ENCODE measurements around the gene TAS2R14. TPM values are rescaled to one million over a fixed set of nuclear protein-coding genes. Genes with fewer than 3 reads are reported as not detected.

The TAS2R14 gene
- total RNA-seq, 1 donor from 2014 or later: 2.0 TPM

GRCh38 chr12:10941369-10941768 is 2.3 kb upstream of the TAS2R14 start:
- H3K4me3 Mint-ChIP-seq (ENCODE audit: unreplicated experiment): no peak overlapping the region
- peaks cover 1% of the 10 kb centered on the region for H3K27me3 Mint-ChIP-seq (ENCODE audit: unreplicated experiment)
- H3K27ac Mint-ChIP-seq (ENCODE audit: unreplicated experiment): no peak overlapping the region
- H3K4me1 Mint-ChIP-seq (ENCODE audit: unreplicated experiment): peaks cover 17% of the 10 kb centered on the region
- no peak for DNase-seq (ENCODE audit: low spot score)
- peaks cover 7% of the 10 kb centered on the region for H3K36me3 Mint-ChIP-seq (ENCODE audit: low read depth, unreplicated experiment)
- no peaks in the 10 kb centered on the region for H3K9me3 Mint-ChIP-seq (ENCODE audit: unreplicated experiment)
- no peak for TF ChIP-seq CTCF (IDR thresholded peaks at IDR 0.05; ENCODE audit: unreplicated experiment)

GRCh38 chr12:10940389-10940788 is 1.3 kb upstream of the TAS2R14 start:
- DNase-seq (ENCODE audit: low spot score): no peak
- Mint-ChIP-seq H3K36me3 (ENCODE audit: low read depth, unreplicated experiment) (peaks cover 6% of the 10 kb centered on the region), H3K4me1 (ENCODE audit: unreplicated experiment) (peaks cover 17% of the 10 kb centered on the region), H3K4me3 (ENCODE audit: unreplicated experiment) (no peak overlapping the region), H3K9me3 (ENCODE audit: unreplicated experiment) (no peaks in the 10 kb centered on the region), H3K27me3 (ENCODE audit: unreplicated experiment) (peaks cover 1% of the 10 kb centered on the region), H3K27ac (ENCODE audit: unreplicated experiment) (no peak overlapping the region)
- TF ChIP-seq CTCF (IDR thresholded peaks at IDR 0.05; ENCODE audit: unreplicated experiment): no peak

GRCh38 chr12:10936506-10936905 is 2.6 kb downstream of the TAS2R14 start:
- no peaks in the 10 kb centered on the region for H3K36me3 Mint-ChIP-seq (ENCODE audit: low read depth, unreplicated experiment)
- H3K27me3 Mint-ChIP-seq (ENCODE audit: unreplicated experiment): no peaks in the 10 kb centered on the region
- no peak overlapping the region for H3K4me3 Mint-ChIP-seq (ENCODE audit: unreplicated experiment)
- no peak for DNase-seq (ENCODE audit: low spot score)
- peaks cover under 1% of the 10 kb centered on the region for H3K4me1 Mint-ChIP-seq (ENCODE audit: unreplicated experiment)
- TF ChIP-seq CTCF (IDR thresholded peaks at IDR 0.05; ENCODE audit: unreplicated experiment): no peak
- no peaks in the 10 kb centered on the region for H3K9me3 Mint-ChIP-seq (ENCODE audit: unreplicated experiment)
- no peak overlapping the region for H3K27ac Mint-ChIP-seq (ENCODE audit: unreplicated experiment)

GRCh38 chr12:10928746-10929286 is 10.2 kb downstream of the TAS2R14 start, which contains the start of gene PRH2:
TSS of gene PRH2 (plus strand) at chr12:10929236. CDS start at chr12:10929274, 38 bp downstream.
- H3K4me3 Mint-ChIP-seq (ENCODE audit: unreplicated experiment): no peak within 1 kb of the TSS
- no peak within 1 kb of the TSS for H3K27ac Mint-ChIP-seq (ENCODE audit: unreplicated experiment)
- no peak for TF ChIP-seq CTCF (IDR thresholded peaks at IDR 0.05; ENCODE audit: unreplicated experiment)
- H3K9me3 Mint-ChIP-seq (ENCODE audit: unreplicated experiment): no peaks in the 10 kb centered on the region
- DNase-seq (ENCODE audit: low spot score): no peak
- H3K4me1 Mint-ChIP-seq (ENCODE audit: unreplicated experiment): peaks cover 4% of the 10 kb centered on the region
- H3K27me3 Mint-ChIP-seq (ENCODE audit: unreplicated experiment): peaks cover 2% of the 10 kb centered on the region
- H3K36me3 Mint-ChIP-seq (ENCODE audit: low read depth, unreplicated experiment): no peaks in the 10 kb centered on the region

GRCh38 chr12:10926269-10926668 is 12.8 kb downstream of the TAS2R14 start:
- Mint-ChIP-seq H3K27ac (ENCODE audit: unreplicated experiment) (no peak overlapping the region), H3K27me3 (ENCODE audit: unreplicated experiment) (peaks cover 2% of the 10 kb centered on the region), H3K4me1 (ENCODE audit: unreplicated experiment) (peaks cover 4% of the 10 kb centered on the region), H3K36me3 (ENCODE audit: low read depth, unreplicated experiment) (no peaks in the 10 kb centered on the region), H3K9me3 (ENCODE audit: unreplicated experiment) (no peaks in the 10 kb centered on the region), H3K4me3 (ENCODE audit: unreplicated experiment) (no peak overlapping the region)
- no peak for DNase-seq (ENCODE audit: low spot score)
- TF ChIP-seq CTCF (IDR thresholded peaks at IDR 0.05; ENCODE audit: unreplicated experiment): no peak
